Testis (tissue), 3 donors: ENCODE measurements around the gene XPC. TPM values are rescaled to one million over a fixed set of nuclear protein-coding genes. Genes with fewer than 3 reads are reported as not detected.

Experiments used
- DNase-seq: peaks from one replicate; pipeline ENCODE4 v3.0.0-alpha.2; 2019
- H3K27ac ChIP-seq, 2 donors: fragments of 200-600 bp; sonication (generic); one replicate each; pipeline ENCODE4 v1.5.1; 2019
- H3K27me3 ChIP-seq: fragments of 200-600 bp; sonication (generic); one replicate; pipeline ENCODE4 v1.5.1; 2019
- H3K36me3 ChIP-seq: fragments of 200-600 bp; sonication (generic); one replicate; pipeline ENCODE4 v1.5.1; 2017; ENCODE audit warnings: low read depth; ENCODE audit errors: missing control alignments
- H3K4me1 ChIP-seq: fragments of 200-600 bp; sonication (generic); one replicate; pipeline ENCODE4 v1.5.1; 2019
- H3K4me3 ChIP-seq, 2 donors: fragments of 200-600 bp; sonication (generic); one replicate each; pipeline ENCODE4 v1.5.1; 2017 to 2019
- H3K9me3 ChIP-seq: fragments of 200-600 bp; sonication (generic); one replicate; pipeline ENCODE4 v1.5.1; 2017
- POLR2A ChIP-seq: fragments of 450-650 bp; IDR thresholded peaks from one replicate; pipeline ENCODE4 v1.6.1; 2017; ENCODE audit warnings: antibody characterized with exemption, mild to moderate bottlenecking, moderate library complexity
- WGBS, 2 donors: methylation state at CpG; one replicate each; pipeline ENCODE4 v1.1.5; 2018; 5-methylcytosine and 5-hydroxymethylcytosine counted together
- intact Hi-C: fragments of 100-400 bp; cut with DNase I; formaldehyde crosslinking; loops from one replicate; pipeline ENCODE4 v1.15.1; 2023; ENCODE audit warnings: low total_unique reads
- polyA plus RNA-seq: library from polyadenylated mRNA; stranded (reverse); fragments of 350-450 nt; fragmentation: Illumina TruSeq; extraction: RNeasy Lipid Tissue Mini Kit (QIAGEN cat#74804); gene quantifications from one replicate; pipeline ENCODE4 v1.2.3, GENCODE V29; 2014; ENCODE audit warnings: low read depth, low replicate concordance; ENCODE audit not compliant: insufficient read depth
- total RNA-seq, 2 donors: library from RNA; depleted of rRNA; stranded (reverse); fragments of >200 nt; gene quantifications; one replicate each; pipeline ENCODE4 v1.2.3, GENCODE V29; 2016
- TF ChIP-seq, protein P1 (sequence below), 3 experiments: fragments of 450-650 bp in 2 of 3; fragments of 200-600 bp in 1 of 3; sonication (generic) in 1 of 3; IDR thresholded peaks; one replicate each; pipeline ENCODE4 v1.5.1; 2016 to 2019; ENCODE audit warnings: antibody characterized with exemption in 3 of 3, mild to moderate bottlenecking in 2 of 3, moderate library complexity in 1 of 3

The XPC gene
- total and polyA plus RNA-seq, 3 donors from 2014 or later: 25.1 to 54.1 (median 48.7) TPM

DNA sequence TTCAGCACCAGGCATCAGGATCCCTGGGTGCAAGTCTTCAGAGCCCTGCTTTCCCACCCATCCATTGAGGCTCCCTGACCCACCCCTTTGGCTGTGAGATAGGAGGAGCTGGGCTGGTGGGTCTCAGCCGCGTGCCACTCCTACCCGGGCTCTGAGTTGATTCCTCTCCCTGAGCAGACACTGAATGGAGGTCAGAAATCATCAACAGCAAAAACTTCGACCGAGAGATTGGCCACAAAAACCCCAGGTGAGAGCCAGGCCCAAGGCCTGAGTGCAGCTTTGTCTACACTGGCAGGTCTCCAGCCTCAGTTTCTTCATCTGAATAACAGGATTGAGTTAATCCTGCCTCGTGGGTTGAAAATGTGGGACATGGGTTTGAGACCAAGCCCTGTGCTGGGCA, 45.7 kb downstream of the XPC start:
- DNase-seq: no peak
- H3K27ac ChIP-seq: no peak overlapping the region
- no peaks in the 10 kb centered on the region for H3K27me3 ChIP-seq
- intact Hi-C loops: no loop called here
- no peak overlapping the region for H3K4me3 ChIP-seq
- TF ChIP-seq, protein P1, sequence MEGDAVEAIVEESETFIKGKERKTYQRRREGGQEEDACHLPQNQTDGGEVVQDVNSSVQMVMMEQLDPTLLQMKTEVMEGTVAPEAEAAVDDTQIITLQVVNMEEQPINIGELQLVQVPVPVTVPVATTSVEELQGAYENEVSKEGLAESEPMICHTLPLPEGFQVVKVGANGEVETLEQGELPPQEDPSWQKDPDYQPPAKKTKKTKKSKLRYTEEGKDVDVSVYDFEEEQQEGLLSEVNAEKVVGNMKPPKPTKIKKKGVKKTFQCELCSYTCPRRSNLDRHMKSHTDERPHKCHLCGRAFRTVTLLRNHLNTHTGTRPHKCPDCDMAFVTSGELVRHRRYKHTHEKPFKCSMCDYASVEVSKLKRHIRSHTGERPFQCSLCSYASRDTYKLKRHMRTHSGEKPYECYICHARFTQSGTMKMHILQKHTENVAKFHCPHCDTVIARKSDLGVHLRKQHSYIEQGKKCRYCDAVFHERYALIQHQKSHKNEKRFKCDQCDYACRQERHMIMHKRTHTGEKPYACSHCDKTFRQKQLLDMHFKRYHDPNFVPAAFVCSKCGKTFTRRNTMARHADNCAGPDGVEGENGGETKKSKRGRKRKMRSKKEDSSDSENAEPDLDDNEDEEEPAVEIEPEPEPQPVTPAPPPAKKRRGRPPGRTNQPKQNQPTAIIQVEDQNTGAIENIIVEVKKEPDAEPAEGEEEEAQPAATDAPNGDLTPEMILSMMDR (IDR thresholded peaks at IDR 0.05): no peak
- TF ChIP-seq POLR2A: no peak
- no peaks in the 10 kb centered on the region for H3K4me1 ChIP-seq
- H3K9me3 ChIP-seq: no peaks in the 10 kb centered on the region
- H3K36me3 ChIP-seq: peaks cover 6% of the 10 kb centered on the region
- WGBS, 2 donors: 92 to 96% methylated on average over 6 of the region's 6 CpGs

DNA sequence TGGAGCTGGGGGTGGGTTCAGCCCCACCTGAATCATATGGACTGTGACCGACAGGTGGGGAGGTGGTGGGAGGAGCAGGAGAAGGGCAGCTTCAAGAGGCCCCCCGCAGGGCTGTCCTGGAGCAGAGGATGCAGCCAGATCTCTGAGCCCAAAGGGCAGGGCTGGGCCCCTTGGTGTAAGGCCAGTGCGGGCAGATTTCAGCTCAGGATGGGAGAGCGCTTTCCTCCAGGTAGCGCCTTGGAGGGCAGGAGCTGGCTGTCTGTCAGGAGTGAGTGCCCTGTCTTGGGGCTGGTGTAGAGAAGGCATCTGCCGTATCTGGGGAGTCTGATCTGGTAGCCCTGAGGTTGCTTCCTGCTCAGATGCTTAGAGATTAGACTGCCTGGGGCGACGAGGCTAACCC, 46.3 kb downstream of the XPC start:
- TF ChIP-seq, protein P1 (IDR thresholded peaks at IDR 0.05): no peak
- TF ChIP-seq POLR2A: no peak
- no peak for DNase-seq
- Histone ChIP-seq H3K9me3 (no peaks in the 10 kb centered on the region), H3K27ac (no peak overlapping the region), H3K27me3 (no peaks in the 10 kb centered on the region), H3K4me3 (no peak overlapping the region), H3K4me1 (peaks cover 2% of the 10 kb centered on the region), H3K36me3 (peaks cover 6% of the 10 kb centered on the region)
- WGBS, 2 donors: 98% methylated on average over 6 to 8 of the region's 8 CpGs
- intact Hi-C loops: no loop called here

DNA sequence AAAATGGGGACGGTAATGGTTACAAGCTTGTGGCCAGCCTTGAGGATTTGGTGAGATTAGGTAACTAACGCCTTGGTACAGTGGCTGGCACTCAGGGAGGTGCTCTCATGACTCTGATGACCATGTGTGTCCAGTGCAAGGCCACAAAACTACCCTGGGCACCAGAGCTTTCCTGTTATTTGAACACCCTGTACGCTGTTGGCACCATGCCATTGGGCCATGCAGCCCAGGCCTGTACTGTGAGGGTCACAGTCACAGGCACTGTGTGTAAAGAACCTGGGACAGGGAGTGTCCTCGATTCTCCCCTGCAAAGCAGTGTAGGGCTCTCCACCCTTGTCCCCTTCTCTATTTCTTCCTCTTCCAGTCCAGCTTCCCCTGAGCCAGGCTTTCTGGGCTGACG, 47.3 kb downstream of the XPC start:
- no peak for DNase-seq
- Histone ChIP-seq H3K4me1 (peaks cover 10% of the 10 kb centered on the region), H3K27me3 (no peaks in the 10 kb centered on the region), H3K27ac (no peak overlapping the region), H3K4me3 (no peak overlapping the region), H3K9me3 (no peaks in the 10 kb centered on the region), H3K36me3 (peaks cover 6% of the 10 kb centered on the region)
- WGBS, 2 donors: 77 to 94% methylated on average over 4 to 5 of the region's 5 CpGs
- no peak for TF ChIP-seq POLR2A
- TF ChIP-seq, protein P1 (IDR thresholded peaks at IDR 0.05): no peak
- intact Hi-C loops: no loop called here

DNA sequence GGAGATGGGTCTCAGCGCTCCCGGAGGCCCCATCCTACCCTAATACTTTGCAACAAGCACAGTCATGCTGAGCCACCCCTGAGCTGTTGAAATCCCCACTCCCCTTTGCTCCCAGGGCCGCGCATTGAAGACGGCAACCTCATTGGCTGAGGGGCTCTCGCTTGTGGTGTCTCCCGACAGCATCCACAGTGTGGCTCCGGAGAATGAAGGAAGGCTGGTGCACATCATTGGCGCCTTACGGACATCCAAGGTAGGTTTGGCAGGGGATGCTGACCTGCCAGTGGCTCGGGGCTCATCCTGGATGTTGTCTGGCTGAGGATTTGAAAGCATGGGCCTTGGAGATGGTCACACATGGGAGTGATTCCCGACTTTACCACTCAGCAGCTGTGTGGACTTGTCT, 47.7 kb downstream of the XPC start:
- no peak for DNase-seq
- no peaks in the 10 kb centered on the region for H3K27me3 ChIP-seq
- peaks cover 6% of the 10 kb centered on the region for H3K36me3 ChIP-seq
- no peaks in the 10 kb centered on the region for H3K9me3 ChIP-seq
- H3K4me1 ChIP-seq: peaks cover 14% of the 10 kb centered on the region
- H3K27ac ChIP-seq: no peak overlapping the region
- no peak overlapping the region for H3K4me3 ChIP-seq
- TF ChIP-seq, protein P1 (IDR thresholded peaks at IDR 0.05): no peak
- TF ChIP-seq POLR2A: no peak
- intact Hi-C loops: no loop called here
- WGBS, 2 donors: 89 to 92% methylated on average over 3 to 12 of the region's 12 CpGs

DNA sequence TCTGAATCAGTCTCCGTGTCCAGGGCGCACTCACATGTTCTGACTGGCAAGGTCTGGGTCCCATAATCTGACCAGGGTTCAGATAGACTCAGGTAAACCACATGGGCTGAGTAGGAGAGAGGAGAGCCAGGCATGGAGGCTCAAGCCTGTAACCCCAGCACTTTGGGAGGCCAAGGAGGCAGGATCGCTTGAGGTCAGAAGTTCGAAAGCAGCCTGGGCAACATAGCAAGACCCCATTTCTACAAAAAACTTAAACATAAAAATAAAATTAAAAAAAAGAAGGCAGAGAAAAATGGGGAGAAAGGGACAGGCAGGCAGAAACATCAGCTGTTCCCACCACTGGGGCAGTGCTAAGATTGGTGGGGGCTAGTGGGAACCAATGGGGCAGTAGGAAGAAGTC, 48.2 kb downstream of the XPC start:
- WGBS, 2 donors: 96 to 100% methylated on average over 4 of the region's 4 CpGs
- Histone ChIP-seq H3K9me3 (no peaks in the 10 kb centered on the region), H3K27me3 (no peaks in the 10 kb centered on the region), H3K27ac (no peak overlapping the region), H3K4me1 (peaks cover 14% of the 10 kb centered on the region), H3K4me3 (no peak overlapping the region), H3K36me3 (peaks cover 6% of the 10 kb centered on the region)
- no peak for TF ChIP-seq POLR2A
- TF ChIP-seq, protein P1 (IDR thresholded peaks at IDR 0.05): no peak
- no peak for DNase-seq
- intact Hi-C loops: no loop called here
